ENCODE measurements around the gene KRTAP2-4. TPM values are rescaled to one million over a fixed set of nuclear protein-coding genes. Genes with fewer than 3 reads are reported as not detected.
"Not testable (repeated sequence)": the region's sequence is repeated elsewhere in the genome, so short reads cannot be mapped to it uniquely, and the experiment has no call there.

The KRTAP2-4 gene
- total and polyA plus RNA-seq, 2 of the 4 experiments (the other 2 are of a cell fraction) = not detected

DNA sequence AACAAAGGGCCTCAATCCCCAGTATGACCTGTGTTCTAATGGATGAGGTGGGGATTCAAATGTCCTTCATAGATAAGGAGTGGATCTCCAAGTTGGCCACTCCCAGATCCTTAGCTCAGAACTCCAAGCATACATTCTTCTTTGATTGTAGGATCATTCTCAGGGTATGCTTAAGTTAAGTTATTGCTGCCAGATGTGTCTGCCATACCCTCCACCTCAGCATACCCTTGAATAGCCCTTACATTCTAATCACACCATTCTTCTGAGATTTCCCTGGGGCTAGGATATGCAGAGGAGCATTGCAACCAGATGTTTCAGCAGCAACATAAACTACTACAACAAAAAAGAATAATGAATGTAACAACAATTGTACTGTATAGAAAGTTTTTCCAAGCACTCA lies 1.6 kb upstream of the KRTAP2-4 start (continued):
- TF ChIP-seq MAZ (IDR thresholded peaks at IDR 0.05; ENCODE audit: borderline replicate concordance, low read depth, low read length) = no peak
- TF ChIP-seq CEBPB (IDR thresholded peaks at IDR 0.05; ENCODE audit: low read depth, low read length) = no peak

DNA sequence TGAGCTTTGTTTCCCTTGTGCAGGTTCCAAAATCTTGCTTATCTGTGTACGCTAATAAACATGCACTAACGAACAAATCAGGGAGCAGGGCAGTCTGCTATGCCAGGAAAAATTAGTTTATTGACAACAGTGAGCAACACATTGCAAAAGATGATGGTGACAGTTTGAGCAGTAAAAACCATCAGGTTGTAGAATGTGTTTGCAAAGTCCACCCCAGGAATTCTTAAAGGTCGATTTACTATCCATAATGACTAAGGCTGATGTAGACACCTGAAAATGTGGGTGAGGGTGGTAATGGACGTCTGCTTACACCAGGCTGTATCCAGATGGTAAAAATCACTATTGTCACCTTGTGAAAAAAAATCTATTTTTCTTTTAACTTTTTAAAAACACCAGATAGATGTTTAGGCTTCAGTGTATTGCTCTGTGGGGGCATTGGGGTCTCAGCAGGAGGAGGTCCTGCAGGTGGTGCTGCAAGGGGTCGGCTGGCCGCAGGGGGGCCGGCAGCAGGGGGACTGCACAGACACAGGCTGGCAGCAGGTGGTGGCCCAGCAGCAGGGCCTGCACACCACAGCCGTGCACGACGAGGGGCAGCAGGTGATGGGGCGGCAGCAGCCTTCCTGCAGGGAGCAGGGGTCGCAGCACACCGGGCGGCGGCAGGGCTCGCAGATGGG lies 526 bp downstream of the KRTAP2-4 start:
- in situ Hi-C loops (cut with MboI; ENCODE audit: low sequenced_read_pairs); BruUV-seq (replicated peaks); H2AK9ac ChIP-seq (replicated peaks; ENCODE audit: low read depth, low read length, poor library complexity); H3K27me3 ChIP-seq (ENCODE audit: control insufficient read depth, insufficient read depth, low read length); H3K23ac ChIP-seq (ENCODE audit: low read depth, low read length); H3K36me3 ChIP-seq (ENCODE audit: control insufficient read depth, insufficient read depth, low read length); H3K4me2 ChIP-seq (ENCODE audit: low read depth, low read length); H3K9me3 ChIP-seq (ENCODE audit: control insufficient read depth, insufficient read depth, low read length); H3K79me1 ChIP-seq (ENCODE audit: low read depth in 1 of 2, low read length in 2 of 2); H3K27ac ChIP-seq (ENCODE audit: insufficient read depth, low read length); H2AFZ ChIP-seq (replicated peaks; ENCODE audit: low read length, poor library complexity); intact Hi-C loops (cut with micrococcal nuclease); H4K20me1 ChIP-seq (ENCODE audit: insufficient read depth, low read length); CTCF ChIA-PET; ATAC-seq (ENCODE audit: low read depth); H3K9me1 ChIP-seq (ENCODE audit: insufficient read depth, low read length); H3K4me3 ChIP-seq (ENCODE audit: insufficient read depth, low read depth, low read length); H3K56ac ChIP-seq (ENCODE audit: extremely low read depth, insufficient read depth, low read length); dilution Hi-C loops (cut with HindIII; ENCODE audit: low sequenced_read_pairs, unreplicated experiment); DNase-seq; H3K9ac ChIP-seq (ENCODE audit: low read depth, low read length); POLR2A ChIA-PET (ENCODE audit: unreplicated experiment): not testable (repeated sequence)
- peak overlapping the region; percentile 75; the same call in 1 of the 2 replicates for H3K18ac ChIP-seq (ENCODE audit: low read depth, low read length)
- H2AK5ac ChIP-seq (ENCODE audit: low read depth, low read length) = peak overlapping the region; percentile 91; the same call in 1 of the 2 replicates
- WGBS, 2 experiments (ENCODE audit: extremely low coverage in 2 of 2, insufficient read length in 1 of 2) = 90% methylated on average over 2 of the region's 16 CpGs; no CpG with 5 or more reads in 1 of the 2 experiments
- peaks cover 11% of the 10 kb centered on the region; the same call in 1 of the 2 replicates for H3K4me1 ChIP-seq (ENCODE audit: control insufficient read depth, insufficient read depth, low read length)
- H3K4ac ChIP-seq (ENCODE audit: low read depth, low read length) = peak overlapping the region; percentile 80
- H4K8ac ChIP-seq (ENCODE audit: low read depth in 2 of 2, low read length in 2 of 2) = peak overlapping the region; percentile 33 to 71; a peak in 3 of 4 replicates
- peak overlapping the region; percentile 42 for H2BK5ac ChIP-seq (ENCODE audit: low read depth, low read length, poor library complexity, severe bottlenecking)
- H2BK20ac ChIP-seq (ENCODE audit: low read depth, low read length) = peak overlapping the region; percentile 98
- H4K91ac ChIP-seq (ENCODE audit: insufficient read depth, low read depth, low read length) = peak overlapping the region; percentile 83
- H2BK15ac ChIP-seq (ENCODE audit: low read depth, low read length) = peak overlapping the region; percentile 95
- peak overlapping the region; percentile 79 for H3K14ac ChIP-seq (replicated peaks; ENCODE audit: low read depth, low read length)
- H4K5ac ChIP-seq (ENCODE audit: low read depth, low read length) = peak overlapping the region; percentile 67; the same call in 1 of the 2 replicates
- peak overlapping the region; percentile 97 for H2BK120ac ChIP-seq (ENCODE audit: low read depth, low read length)

Data from IMR-90 (cell line).